Dermis blood vessel endothelial cell (primary cell): ENCODE results near the gene ZNF302. TPM values are rescaled to one million over a fixed set of nuclear protein-coding genes. Genes with fewer than 3 reads are reported as not detected.
"Not testable (repeated sequence)": the region's sequence is repeated elsewhere in the genome, so short reads cannot be mapped to it uniquely, and the experiment has no call there.

Experiments
- DNase-seq: peaks from one replicate; pipeline ENCODE4 v3.0.0; 2010
- total RNA-seq: library from RNA; depleted of rRNA; stranded (reverse); fragments of >200 nt; gene quantifications from 2 replicates; pipeline ENCODE4 v1.2.3, GENCODE V29; 2014

Gene ZNF302
- total RNA-seq, result 15.8 and 19.4 TPM in 2 replicates

GRCh38 chr19:34677386-34678084 is at the start of gene ZNF302:
TSS of gene ZNF302 (plus strand) at chr19:34677678. CDS start at chr19:34678805, 1,127 bp downstream.
- peak; percentile 99 for DNase-seq

- DNase-seq, result no peak
These were observed 43.7 kb upstream of the ZNF302 start for GRCh38 chr19:34633802-34634201.

DNA sequence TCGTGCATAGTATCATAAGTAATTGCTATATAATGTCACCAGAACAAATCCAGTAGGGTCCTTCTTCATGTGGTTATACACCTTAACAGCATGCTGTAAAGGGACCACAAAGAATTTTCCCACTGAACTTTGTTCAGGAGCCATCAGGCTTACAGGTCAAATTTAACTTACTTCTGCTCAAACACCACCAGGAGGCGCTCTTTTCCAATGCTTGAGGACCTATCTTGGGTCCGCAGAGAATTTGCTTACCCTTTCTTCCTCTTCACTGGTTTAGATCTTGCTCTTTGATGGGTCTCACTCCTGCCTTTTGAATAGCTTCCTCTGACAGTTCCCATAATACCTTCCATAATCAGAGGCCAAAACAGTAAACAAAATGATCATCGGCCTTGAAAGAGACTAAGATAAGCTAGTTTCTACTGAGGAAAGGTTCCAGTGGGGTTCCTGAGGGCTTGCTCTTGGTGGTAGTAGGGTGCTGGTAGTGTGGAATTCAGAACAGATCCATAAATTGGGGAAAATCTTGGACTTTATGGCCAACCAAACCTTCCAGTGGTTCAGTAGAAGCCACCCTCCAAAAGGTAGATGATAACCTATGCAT is 37.9 kb upstream of the ZNF302 start:
- peak; percentile 87 for DNase-seq

GRCh38 chr19:34642241-34642640 is 35.2 kb upstream of the ZNF302 start:
- DNase-seq, result no peak

DNA sequence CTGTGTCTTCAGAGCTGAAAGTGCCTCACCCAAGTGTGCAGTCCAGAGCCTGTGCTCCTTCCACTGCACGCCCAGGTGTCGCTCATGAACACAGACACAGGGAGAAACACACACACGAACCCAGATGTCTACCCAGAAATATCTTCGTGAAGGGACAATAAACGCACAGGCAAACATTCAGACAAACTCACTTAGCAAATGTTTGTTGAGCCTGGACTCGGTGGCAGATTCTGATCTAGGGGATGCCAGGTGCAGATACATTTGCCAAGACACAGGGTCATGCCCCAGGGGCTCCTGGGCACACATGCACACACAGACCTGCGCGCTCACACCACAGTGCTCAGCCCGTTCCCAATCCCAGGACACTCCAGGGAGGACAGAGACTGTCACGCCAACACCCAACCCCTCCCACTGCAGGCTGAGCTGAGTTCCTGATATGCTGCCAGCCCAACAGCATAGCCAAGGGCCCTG is 32.5 kb upstream of the ZNF302 start:
- no peak for DNase-seq

DNA sequence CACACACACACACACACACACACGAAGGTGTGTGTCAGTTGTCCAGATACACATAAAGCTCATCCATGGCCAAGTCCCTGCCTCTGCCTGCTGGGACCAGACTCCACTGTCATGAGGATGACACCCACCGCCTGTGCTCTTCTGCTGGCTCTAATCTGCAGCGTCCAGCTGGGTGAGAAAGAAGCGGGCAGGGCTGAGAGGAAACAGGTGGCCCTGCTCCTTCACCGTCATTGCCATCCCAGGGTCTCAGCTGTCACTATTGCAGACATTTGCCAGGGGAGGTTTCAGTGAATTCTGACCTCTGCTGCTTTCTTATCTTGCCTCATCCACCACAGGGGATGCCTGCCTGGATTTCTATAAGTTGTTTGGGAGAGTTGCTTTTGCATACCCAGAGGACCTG is 31.9 kb upstream of the ZNF302 start:
- no peak for DNase-seq

DNA sequence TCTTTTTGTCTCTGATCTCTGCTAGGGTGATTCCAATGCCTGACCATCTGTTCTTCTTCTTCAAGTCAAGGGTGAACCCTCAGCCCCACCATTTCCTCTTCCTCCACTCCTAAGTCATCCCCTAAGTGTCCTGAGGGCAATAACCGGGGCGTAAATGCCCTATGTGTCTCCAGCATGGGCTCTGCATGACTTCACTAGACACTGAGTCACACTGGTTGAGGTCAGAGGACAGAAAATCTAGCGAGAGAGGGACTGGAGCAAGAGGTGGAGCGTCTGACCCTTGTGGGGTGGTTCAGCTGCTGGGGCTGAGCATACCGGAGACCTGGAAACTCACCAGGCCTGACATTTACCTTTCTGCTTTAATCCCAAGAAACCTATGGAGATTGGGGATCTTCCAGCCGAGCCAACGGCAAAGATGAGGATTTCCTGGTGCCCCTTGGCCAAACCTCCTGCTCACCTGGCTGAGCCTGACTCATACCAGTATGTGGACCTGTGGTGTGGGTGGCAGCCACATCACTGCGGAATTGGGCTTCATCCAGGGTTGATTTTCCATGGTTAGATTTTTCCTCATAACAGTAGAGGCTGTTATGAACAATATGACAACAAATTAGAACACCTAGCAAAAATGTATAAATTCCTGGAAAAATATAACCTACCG is 27.5 kb upstream of the ZNF302 start:
- no peak for DNase-seq

DNA sequence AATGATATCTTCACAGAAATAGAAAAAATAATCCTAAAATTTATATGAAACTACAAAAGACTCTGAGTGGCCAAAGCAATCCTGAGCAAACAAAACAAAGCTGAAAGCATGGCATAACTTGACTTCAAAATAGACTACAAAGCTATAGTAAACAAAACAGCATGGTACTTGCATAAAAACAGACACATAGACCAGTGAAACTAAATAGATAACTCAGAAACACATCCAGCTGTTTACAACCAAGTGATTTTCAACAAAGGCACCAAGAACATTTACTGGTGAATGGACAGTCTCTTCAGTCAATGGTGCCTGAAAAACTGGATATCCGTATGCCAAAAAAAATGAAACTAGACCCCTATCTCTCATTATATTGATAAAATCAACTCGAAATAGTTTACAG is 25.7 kb upstream of the ZNF302 start:
- no peak for DNase-seq

DNA sequence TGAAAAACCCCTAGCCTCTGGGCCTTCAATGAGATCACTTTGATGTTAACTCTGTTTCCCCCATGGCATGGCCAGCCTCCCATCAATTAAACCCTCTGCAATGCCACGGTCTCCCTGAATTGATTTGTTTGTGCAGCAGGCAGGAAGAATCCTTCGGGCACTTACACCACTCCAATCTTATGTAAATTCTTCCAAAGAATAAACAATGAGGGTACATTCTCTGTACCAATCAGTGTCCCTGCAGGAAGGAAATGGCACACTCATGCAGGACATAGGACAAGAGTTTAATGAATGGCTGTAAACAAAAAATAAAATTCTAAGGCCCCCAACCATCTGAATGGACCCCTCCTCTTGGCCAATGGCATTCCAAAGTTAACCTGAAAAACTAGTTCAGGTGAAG is 22.7 kb upstream of the ZNF302 start:
- no peak for DNase-seq

DNA sequence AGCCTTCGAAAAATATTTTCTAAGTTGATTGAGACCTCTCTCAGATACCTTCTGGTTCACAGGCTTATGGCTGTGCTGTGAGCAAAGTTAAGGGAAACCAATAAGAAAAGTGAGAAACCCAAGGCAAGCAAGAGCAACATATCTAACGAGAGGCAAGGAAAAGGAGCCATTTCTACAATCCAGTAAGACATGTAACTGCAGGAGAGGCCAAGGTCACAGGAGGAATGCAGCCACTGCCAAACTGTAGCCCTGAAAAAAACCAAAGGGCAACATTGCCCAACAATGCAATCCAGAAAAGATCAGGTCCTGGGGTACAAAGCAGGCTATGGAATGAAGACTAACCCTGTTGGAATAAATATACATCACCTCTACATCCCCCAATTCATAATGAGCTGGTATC is 21.8 kb upstream of the ZNF302 start:
- no peak for DNase-seq

DNA sequence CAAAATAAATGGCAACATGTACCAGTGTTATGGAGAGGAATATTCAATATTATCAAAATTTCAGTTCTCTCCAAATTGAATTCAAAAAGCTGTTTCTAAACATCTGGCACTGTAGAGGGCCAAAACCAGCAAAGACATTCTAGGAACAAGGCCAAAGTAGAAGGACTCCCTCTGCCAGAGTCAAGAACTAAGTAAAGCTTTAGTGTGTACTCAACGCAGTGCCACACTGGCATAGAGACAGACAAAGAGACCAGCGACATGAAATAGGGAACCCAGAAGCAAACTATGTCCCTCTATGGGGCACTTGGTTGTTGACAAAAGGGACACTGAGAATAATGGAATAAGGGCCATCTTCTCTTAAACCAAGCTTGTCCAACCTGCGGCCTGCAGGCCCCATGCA is 16.1 kb upstream of the ZNF302 start:
- no peak for DNase-seq

- peak; percentile 66 for DNase-seq
These were observed 14.6 kb upstream of the ZNF302 start for GRCh38 chr19:34662919-34663318.

GRCh38 chr19:34664168-34664567 is 13.3 kb upstream of the ZNF302 start:
- DNase-seq, result no peak

DNA sequence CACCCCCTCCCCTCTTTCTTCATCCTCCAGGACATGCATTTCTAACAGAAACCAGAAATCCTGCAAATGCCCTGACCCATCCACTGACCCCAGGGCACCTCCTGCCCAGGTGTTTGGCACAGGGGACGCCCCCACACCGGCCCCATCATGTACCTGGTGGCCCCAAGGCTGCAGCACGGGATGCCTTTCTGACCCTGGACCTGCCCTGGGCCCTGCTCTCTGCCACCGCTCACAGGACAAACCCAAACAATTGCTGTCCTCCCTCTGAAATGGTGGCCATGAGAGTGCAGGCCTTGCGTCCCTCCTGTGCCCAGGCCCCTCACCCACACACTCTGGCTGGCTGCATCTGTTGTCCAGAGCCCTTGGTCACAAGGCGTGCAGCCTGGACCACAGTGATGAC is 12.6 kb upstream of the ZNF302 start:
- no peak for DNase-seq

GRCh38 chr19:34665275-34665674 is 12.2 kb upstream of the ZNF302 start:
- DNase-seq, result not testable (repeated sequence)

- no peak for DNase-seq
These were observed 11.1 kb upstream of the ZNF302 start for GRCh38 chr19:34666200-34666957.

- DNase-seq, result no peak
These were observed 10.6 kb upstream of the ZNF302 start for GRCh38 chr19:34666958-34667265.

DNA sequence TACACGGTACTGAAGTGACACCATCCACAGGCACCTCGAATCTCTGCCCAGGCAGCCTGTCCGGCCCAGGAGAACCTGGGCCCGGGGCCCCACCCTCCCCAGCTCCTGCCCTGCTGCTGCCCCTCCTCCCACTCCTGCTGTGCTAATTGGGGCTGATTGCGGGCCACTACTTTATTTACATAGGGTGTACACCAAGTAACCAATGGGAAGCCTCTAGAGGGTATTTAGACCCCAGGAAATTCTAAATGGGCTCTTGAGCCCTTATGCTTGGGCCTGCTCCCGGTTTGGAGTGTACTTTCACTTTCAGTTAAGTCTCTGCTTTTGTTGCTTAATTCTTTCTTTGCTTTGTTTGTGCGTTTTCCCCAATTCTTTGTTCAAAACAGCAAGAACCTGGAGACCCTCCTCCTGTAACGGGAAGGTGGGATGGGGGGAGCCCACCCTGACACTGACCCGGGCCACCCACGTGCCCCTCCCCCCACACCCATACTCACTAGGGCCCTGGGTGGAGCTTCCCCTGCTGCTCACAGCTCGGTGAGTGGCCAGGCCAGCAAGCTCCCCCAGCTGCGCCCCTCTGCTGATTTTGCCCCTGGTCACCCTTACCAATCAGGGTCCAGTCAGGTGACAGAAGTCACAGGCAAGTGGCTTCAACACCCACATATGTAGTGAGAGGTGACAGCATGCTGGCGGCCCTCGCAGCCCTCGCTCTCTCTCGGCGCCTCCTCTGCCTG is 10.0 kb upstream of the ZNF302 start:
- peak; percentile 46 for DNase-seq

DNA sequence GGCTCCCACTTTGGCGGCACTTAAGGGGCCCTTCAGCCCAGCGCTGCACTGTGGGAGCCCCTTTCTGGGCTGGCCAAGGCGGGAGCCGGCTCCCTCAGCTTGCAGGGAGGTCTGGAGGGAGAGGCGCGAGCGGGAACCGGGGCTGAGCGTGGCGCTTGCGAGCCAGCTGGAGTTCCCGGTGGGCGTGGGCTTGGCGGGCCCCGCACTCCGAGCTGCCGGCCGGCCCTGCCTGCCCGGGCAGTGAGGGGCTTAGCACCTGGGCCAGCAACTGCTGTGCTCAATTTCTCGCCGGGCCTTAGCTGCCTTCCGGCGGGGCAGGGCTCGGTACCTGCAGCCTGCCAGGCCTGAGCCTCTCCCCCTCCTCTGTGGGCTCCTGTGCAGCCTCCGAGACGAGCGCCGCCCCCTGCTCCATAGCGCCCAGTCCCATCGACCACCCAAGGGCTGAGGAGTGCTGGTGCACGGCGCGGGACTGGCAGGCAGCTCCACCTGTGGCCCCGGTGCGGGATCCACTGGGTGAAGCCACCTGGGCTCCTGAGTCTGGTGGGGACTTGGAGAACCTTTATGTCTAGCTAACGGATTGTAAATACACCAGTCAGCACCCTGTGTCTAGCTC is 9.3 kb upstream of the ZNF302 start:
- not testable (repeated sequence) for DNase-seq

DNA sequence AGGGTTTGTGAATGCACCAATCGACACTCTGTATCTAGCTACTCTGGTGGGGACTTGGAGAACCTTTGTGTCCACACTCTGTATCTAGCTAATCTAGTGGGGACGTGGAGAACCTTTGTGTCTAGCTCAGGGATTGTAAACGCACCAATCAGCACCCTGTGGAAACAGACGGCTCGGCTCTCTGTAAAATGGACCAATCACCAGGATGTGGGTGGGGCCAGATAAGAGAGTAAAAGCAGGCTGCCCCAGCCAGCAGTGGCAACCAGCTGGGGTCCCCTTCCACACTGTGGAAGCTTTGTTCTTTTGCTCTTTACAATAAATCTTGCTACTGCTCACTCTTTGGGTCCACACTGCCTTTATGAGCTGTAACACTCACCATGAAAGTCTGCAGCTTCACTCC is 8.8 kb upstream of the ZNF302 start:
- not testable (repeated sequence) for DNase-seq

DNA sequence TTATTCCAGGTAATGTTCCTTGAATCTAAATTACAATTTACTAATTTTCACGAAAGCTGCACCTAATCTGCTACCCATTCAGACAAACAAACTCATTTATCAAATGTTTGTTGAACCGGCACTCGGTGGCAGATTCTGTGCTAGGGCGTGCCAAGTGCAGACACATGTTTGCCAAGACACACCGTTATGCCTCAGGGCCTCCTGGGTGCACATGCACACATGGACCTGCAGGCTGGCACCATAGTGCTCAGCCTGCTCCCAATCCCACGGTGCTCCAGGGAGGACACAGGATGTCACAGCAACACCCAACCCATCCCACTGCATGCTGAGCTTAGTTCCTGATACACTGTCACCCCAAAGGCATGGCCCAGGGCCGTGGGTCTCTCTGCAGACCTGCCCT is 8.2 kb upstream of the ZNF302 start:
- DNase-seq, result no peak

DNA sequence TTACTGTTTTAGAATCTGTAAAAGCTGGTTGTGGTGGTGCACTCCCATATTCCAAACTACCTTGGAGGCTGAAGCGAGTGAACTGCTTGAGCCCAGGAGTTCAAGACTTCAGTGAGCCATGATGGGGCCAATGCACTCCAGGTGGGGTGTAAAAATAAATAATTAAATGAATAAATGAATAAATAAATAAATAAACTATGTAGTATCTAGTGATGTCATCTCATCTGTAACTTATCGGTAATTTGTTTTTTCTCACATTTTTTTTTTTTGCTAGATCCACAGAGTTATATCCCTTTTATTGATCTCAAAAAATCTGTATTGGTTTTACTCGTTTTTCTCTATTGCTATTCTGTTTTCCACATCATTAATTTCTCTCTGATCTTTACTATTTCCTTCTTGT is 5.5 kb upstream of the ZNF302 start:
- DNase-seq, result no peak
